Renal cortical epithelial cell (primary cell): Measurements from ENCODE around the gene SLC39A12. TPM values are rescaled to one million over a fixed set of nuclear protein-coding genes. Genes with fewer than 3 reads are reported as not detected.
A peak's percentile ranks its signal among the peaks of the same experiment; 100 is the strongest.

Experiments
- DNase-seq: peaks from one replicate; pipeline ENCODE4 v3.0.0-alpha.2; 2011; ENCODE audit warnings: low read depth
- total RNA-seq: library from RNA; depleted of rRNA; stranded (reverse); fragments of >200 nt; gene quantifications from 2 replicates; pipeline ENCODE4 v1.2.3, GENCODE V29; 2014

SLC39A12 gene
- total RNA-seq, 1 donor from 2014 or later: not detected

DNA sequence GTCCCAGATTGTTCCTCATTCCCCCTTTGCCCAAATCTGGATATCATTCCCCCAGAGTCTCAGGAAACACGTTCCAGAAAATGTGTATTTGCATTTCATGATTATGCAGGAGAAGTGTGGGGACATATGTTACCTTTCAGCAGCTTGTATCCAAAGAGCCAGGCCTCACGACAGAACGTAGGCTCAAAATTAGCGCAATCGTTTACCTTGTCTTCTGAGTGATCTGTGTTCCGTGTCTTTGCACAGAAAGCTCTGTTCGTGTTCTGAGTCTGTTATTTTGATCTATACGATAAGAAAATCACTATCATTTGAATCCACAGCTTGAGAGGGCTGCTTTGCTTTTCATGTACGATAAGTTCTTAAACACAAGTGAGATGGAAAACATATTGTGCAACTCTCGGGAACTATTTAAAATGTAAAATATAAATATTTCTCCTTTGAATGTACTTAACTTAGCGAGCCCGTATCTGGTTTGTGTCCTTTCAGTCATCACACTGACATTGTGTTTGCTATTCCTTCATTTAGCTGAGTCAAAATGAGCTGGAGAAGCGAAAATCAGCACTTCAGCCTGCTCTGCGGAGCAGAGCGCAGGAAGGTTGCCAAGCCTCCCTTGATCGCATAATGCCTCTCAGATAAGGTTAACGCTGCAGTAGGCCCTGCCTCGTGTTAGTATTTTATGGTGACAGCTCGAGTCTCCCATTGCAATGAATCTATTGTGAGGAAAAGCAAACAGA, 108.3 kb downstream of the SLC39A12 start:
- DNase-seq: no peak

GRCh38 chr10:18066947-18067346, 115.2 kb downstream of the SLC39A12 start:
- DNase-seq: peak; percentile 58

- no peak for DNase-seq
Observed at GRCh38 chr10:18068401-18068800, 116.7 kb downstream of the SLC39A12 start.

- DNase-seq: no peak
Observed at GRCh38 chr10:18071591-18071990, 119.9 kb downstream of the SLC39A12 start.

DNA sequence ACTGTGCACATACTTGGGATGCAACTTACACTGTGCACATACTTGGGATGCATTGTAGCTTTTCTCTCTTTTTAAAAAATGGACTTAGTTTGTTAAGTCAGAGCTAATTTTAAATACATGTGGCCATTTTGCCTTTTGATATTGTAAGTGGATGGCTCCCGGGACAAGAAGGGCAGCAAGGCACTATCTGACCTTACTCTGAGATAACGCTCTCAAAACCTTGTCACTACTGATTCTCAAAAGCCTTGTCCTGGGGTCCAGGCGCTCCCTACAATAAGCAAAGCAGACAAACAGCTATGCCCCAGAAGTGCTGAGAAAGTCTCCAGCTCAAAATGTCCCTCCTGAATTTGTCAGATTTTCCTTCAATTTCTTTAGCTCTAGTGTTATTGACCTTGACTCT, 121.6 kb downstream of the SLC39A12 start:
- DNase-seq: no peak

- DNase-seq: no peak
Observed at GRCh38 chr10:18075881-18076280, 124.2 kb downstream of the SLC39A12 start.

DNA sequence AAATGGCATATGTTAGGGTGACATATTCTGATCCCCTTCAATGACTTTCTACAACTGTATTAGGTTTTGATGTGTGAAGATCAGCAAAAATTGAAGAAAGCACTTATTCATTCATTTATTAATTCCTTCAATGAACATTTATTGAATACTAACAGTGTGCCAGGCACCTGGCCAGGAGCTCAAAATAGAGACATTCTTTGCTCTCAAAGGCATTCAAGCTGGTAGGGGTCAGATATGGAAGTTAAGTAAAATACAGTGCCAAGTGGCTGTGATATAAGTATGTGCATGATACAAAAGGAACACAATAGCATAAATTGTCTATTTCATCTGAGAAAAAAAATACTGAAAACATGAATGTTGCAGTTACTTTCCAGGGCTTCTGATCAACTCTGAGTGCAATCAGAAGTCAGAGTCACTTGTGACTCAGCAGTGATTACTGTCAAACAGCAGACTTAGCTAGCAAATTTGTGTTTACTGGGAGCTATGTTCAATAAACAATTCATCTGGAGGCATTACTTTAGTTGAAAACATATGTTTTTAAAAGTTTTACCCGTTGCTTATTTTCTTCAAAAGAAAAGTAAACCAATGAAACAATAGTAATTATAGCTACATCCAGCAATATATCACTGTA, 128.1 kb downstream of the SLC39A12 start:
- DNase-seq: peak; percentile 7

DNA sequence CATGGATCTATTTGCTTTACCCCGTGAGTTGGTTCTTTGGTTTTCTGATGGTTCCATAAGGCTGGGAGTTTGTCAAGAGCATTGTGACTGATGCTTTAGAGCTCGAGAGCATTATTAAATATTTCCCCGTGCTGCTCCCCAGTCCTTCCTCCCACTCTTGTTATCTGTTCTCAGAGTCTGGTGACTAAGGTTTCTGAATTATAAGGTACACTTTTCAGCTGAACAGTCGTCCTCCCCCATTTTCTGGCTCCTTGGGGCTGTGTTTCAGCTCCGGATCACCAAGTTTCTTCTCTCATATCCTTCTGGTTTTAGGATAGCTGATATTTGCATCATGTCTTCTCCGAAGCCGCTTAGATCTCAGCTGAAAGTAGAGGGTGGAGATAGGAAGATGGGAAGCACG, 130.7 kb downstream of the SLC39A12 start:
- DNase-seq: no peak

GRCh38 chr10:18085855-18086254, 134.1 kb downstream of the SLC39A12 start:
- DNase-seq: no peak

- DNase-seq: no peak
Observed at GRCh38 chr10:18086746-18087145, 135.0 kb downstream of the SLC39A12 start.

DNA sequence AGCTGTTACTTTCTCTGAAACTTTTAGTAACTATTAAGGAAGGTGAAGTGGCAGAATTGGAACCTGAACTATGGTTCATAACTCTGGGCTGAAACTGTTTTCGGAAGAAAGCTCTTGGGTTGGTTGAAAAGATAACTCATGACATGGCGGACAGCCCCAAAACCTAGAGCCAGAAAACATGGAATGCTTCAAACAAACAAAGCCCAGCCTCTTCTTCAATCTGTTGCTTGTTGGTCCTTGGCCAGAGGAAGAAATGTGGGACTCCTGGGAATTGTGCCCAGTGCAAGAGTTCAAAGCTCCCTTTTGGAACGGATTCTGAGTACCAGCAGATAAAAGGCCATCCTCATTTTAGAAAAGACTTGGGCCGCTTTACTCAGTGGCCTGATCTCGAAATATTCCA, 135.6 kb downstream of the SLC39A12 start:
- DNase-seq: no peak

Other genes with a start within 250 kb of the SLC39A12 start
- 0.10 TPM in 1 of 2 replicates, not detected in the other for gene TMEM236, start 199.7 kb upstream of the SLC39A12 start, total RNA-seq
- gene MRC1, start 142.6 kb upstream of the SLC39A12 start, total RNA-seq: 0.10 and 0.17 TPM in 2 replicates
- gene CACNB2, start 188.5 kb downstream of the SLC39A12 start, total RNA-seq: not detected in 2 replicates